Lung (tissue), 12 donors: ENCODE measurements around the gene KCTD10. TPM values are rescaled to one million over a fixed set of nuclear protein-coding genes. Genes with fewer than 3 reads are reported as not detected.

Experiments
- ATAC-seq: fragments of 200-7000 bp; cut with Tn5 transposase; one replicate; pipeline ENCODE4 v1.9.1; 2020; ENCODE audit warnings: moderate number of reproducible peaks; ENCODE audit not compliant: insufficient read depth, low FRiP score
- DNase-seq, 3 donors: peaks; one replicate each; pipeline ENCODE4 v3.0.0-alpha.2; 2013 to 2017
- H3K27ac ChIP-seq, 2 donors: one replicate each; pipeline ENCODE4 v1.5.1; 2013; ENCODE audit warnings: mild to moderate bottlenecking in 2 of 2, moderate library complexity in 2 of 2, control low read depth in 1 of 2, inconsistent platforms in 1 of 2, low read depth in 1 of 2, low read length in 1 of 2
- H3K27me3 ChIP-seq, 3 donors: one replicate each; pipeline ENCODE4 v1.5.1; 2013; ENCODE audit warnings: low read length in 2 of 3; ENCODE audit not compliant: control insufficient read depth in 3 of 3, insufficient read depth in 3 of 3
- H3K36me3 ChIP-seq, 4 donors: one replicate each; pipeline ENCODE4 v1.5.1; 2013; ENCODE audit warnings: low read length in 4 of 4, mild to moderate bottlenecking in 1 of 4, moderate library complexity in 1 of 4; ENCODE audit not compliant: control insufficient read depth in 4 of 4, insufficient read depth in 4 of 4
- H3K4me1 ChIP-seq, 5 donors: one replicate each; pipeline ENCODE4 v1.5.1; 2013; ENCODE audit warnings: low read length in 5 of 5, mild to moderate bottlenecking in 2 of 5, moderate library complexity in 1 of 5; ENCODE audit not compliant: control insufficient read depth in 5 of 5, insufficient read depth in 5 of 5
- H3K4me3 ChIP-seq: one replicate; pipeline ENCODE4 v1.5.1; 2013; ENCODE audit warnings: mild to moderate bottlenecking, control low read depth, moderate library complexity
- H3K9ac ChIP-seq, 2 donors: one replicate each; pipeline ENCODE4 v1.5.1; 2013; ENCODE audit warnings: low read length in 2 of 2, control low read depth in 1 of 2; ENCODE audit not compliant: insufficient read depth in 1 of 2
- H3K9me3 ChIP-seq, 4 donors: one replicate each; pipeline ENCODE4 v1.5.1; 2013; ENCODE audit warnings: low read length in 3 of 4, mild to moderate bottlenecking in 1 of 4, moderate library complexity in 1 of 4; ENCODE audit not compliant: control insufficient read depth in 4 of 4, insufficient read depth in 3 of 4
- WGBS, 2 donors: extraction: QIAGEN DNeasy Blood & Tissue Kit; methylation state at CpG; one replicate each; pipeline ENCODE4 v1.1.7; 2013; 5-methylcytosine and 5-hydroxymethylcytosine counted together
- polyA plus RNA-seq, 2 donors: library from polyadenylated mRNA; stranded (reverse); fragments of 200-250 nt; gene quantifications; one replicate each; pipeline ENCODE4 v1.2.1, GENCODE V29; 2013
- total RNA-seq, 2 donors: library from RNA; depleted of rRNA in 1 of 2; stranded (reverse); fragments of >200 nt in 1 of 2; gene quantifications; one replicate each; pipeline ENCODE4 v1.2.1, GENCODE V29; 2014 to 2021
- TF ChIP-seq, protein P1 (sequence below): IDR thresholded peaks from 2 replicates; pipeline ENCODE4 v1.5.1; 2012; ENCODE audit warnings: mild to moderate bottlenecking; ENCODE audit errors: control extremely low read depth, extremely low read depth
- donor health status: control.
- donor health status: control.
- donor health status: Bipolar disorder and iron deficiency.
- donor health status: healthy.
- donor health status: DM: yes; HTN: yes; CAD: no.

KCTD10 gene
- total and polyA plus RNA-seq, 4 donors, result 21.7 to 72.6 (median 53.7) TPM

DNA sequence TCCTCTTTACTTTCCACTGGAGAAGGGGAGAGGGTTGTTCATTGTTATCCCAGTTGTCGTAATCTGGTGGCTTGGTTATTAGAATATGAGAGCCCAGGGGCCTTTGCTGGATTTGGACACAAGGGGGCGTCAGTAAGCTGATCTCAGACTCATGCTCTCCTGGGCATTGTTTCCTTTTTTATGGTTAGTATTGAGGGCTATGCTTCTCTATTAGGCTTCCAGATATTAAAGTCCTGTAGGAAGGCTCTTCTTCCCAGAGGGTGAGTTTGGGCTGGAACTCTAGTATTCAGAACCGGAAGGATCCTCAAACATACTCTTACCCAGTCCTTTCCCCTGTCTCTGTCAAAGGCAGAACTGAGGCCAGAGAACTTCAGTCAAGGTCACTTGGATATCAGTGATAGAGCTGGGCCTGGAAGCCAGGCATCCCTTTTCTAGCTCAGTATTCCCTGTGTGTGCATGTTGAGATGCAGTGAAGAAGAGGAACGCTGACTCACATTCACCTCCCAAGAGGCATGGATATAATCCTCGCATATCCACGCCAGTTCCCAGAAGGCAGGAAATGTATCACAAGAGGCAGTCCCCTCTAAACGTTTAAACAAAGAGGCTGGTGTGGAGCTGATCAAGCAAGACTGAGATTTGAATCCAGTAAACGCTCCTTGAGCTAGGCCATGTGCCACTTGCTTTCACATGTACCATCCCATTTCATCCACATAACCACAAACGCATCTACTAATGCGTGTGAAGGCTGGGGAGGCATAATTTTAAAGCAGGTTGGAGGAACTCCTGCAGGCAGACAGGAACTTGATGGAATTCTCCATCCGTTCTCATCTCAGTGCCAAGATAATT is 41.9 kb upstream of the KCTD10 start:
- Histone ChIP-seq H3K9me3 (no peaks in the 10 kb centered on the region), H3K27ac (peak overlapping the region in 1 of 2 donors; percentile 75), H3K4me1 (no peaks in the 10 kb centered on the region), H3K9ac (no peak overlapping the region), H3K36me3 (peaks cover 5 to 68% (median 55%) of the 10 kb centered on the region in 4 donors), H3K4me3 (no peak overlapping the region), H3K27me3 (no peaks in the 10 kb centered on the region)
- DNase-seq, result peak; percentile 64 to 68 (median 65)
- TF ChIP-seq, protein P1, sequence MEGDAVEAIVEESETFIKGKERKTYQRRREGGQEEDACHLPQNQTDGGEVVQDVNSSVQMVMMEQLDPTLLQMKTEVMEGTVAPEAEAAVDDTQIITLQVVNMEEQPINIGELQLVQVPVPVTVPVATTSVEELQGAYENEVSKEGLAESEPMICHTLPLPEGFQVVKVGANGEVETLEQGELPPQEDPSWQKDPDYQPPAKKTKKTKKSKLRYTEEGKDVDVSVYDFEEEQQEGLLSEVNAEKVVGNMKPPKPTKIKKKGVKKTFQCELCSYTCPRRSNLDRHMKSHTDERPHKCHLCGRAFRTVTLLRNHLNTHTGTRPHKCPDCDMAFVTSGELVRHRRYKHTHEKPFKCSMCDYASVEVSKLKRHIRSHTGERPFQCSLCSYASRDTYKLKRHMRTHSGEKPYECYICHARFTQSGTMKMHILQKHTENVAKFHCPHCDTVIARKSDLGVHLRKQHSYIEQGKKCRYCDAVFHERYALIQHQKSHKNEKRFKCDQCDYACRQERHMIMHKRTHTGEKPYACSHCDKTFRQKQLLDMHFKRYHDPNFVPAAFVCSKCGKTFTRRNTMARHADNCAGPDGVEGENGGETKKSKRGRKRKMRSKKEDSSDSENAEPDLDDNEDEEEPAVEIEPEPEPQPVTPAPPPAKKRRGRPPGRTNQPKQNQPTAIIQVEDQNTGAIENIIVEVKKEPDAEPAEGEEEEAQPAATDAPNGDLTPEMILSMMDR, result peak; percentile 58
- no peak for ATAC-seq
- WGBS, 2 donors, result 70 to 74% methylated on average over 11 of the region's 11 CpGs

DNA sequence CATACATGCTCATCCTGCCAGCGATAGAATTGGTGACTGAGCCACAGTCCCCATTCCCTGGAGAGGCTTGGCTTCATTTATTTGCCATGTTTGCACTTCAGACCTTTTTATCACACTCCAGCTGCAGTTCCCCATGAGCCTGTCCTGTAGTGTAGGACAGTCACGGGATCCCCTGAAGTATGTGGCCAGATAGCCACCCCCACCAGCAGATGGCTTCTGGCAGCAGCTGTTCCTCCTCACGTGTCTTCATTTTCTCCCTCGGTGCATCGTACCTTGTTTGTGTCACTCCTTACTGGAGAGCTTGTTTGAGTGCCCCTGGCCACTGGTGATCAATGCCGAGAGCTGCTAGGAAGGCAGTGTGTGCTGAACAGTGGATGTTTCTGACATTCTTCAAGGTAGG is 40.5 kb upstream of the KCTD10 start:
- WGBS, 2 donors, result 86 to 89% methylated on average over 6 of the region's 6 CpGs

DNA sequence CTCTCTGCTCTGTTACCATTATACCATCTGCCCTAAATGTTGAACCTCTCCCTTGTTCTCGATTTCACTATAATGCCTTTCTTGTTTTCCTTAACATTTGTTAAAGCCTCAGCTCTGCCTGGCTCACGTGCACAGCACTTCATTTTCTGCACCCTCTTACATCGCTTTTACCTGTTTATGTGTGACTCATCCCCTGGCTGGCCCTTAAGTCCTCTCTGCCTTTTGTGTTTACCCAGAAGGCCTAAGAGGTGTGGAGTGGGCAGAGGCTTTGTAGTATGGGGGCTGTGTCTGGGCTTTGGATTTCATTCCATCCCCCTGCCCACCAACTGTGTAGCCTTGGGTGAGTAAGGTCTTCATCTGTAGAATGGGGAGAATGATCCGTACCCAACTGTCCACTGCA is 36.9 kb upstream of the KCTD10 start:
- H3K27me3 ChIP-seq, result no peaks in the 10 kb centered on the region
- TF ChIP-seq, protein P1, result no peak
- H3K9ac ChIP-seq, result no peak overlapping the region
- no peak overlapping the region for H3K27ac ChIP-seq
- peaks cover 29 to 54% (median 39%) of the 10 kb centered on the region in 4 donors for H3K36me3 ChIP-seq
- no peak for DNase-seq
- 81 to 97% methylated on average over 4 of the region's 4 CpGs for WGBS, 2 donors
- H3K4me3 ChIP-seq, result no peak overlapping the region
- no peak for ATAC-seq
- no peaks in the 10 kb centered on the region for H3K4me1 ChIP-seq
- no peaks in the 10 kb centered on the region for H3K9me3 ChIP-seq

More for the DNA sequence above, 40.5 kb upstream of the KCTD10 start:
- Histone ChIP-seq H3K4me3 (no peak overlapping the region), H3K27ac (no peak overlapping the region), H3K27me3 (no peaks in the 10 kb centered on the region), H3K36me3 (peaks cover 10 to 59% (median 45%) of the 10 kb centered on the region in 4 donors), H3K9me3 (no peaks in the 10 kb centered on the region), H3K9ac (no peak overlapping the region), H3K4me1 (no peaks in the 10 kb centered on the region)
- DNase-seq (no peak), ATAC-seq (no peak)
- TF ChIP-seq, protein P1, result no peak
